Measurements from ENCODE around the gene ZNF865. TPM values are rescaled to one million over a fixed set of nuclear protein-coding genes. Genes with fewer than 3 reads are reported as not detected.
"Not testable (repeated sequence)": the region's sequence is repeated elsewhere in the genome, so short reads cannot be mapped to it uniquely, and the experiment has no call there.

Gene ZNF865
- total and polyA plus RNA-seq, 2 donors (not counting 3 experiments of a cell fraction or from before 2014, with no cell fraction given): 4.0 to 10.1 TPM

- dilution Hi-C loops (cut with MboI; ENCODE audit: extremely low pct_ligation_motif_present, low sequenced_read_pairs) (no loop called here), intact Hi-C loops (cut with micrococcal nuclease) (no loop called here)
- Histone ChIP-seq H3K4me3 (replicated peaks in 1 of 3; ENCODE audit: insufficient read depth in 1 of 3, low read depth in 1 of 3, low read length in 3 of 3) (no peak overlapping the region), H3K9me3 (replicated peaks; ENCODE audit: control insufficient read depth, insufficient read depth, low read length) (no peaks in the 10 kb centered on the region), H2AFZ (ENCODE audit: low read depth, low read length) (no peak overlapping the region), H4K20me1 (replicated peaks; ENCODE audit: control insufficient read depth, extremely low read depth, insufficient read depth, low read length) (no peaks in the 10 kb centered on the region), H3K27ac (ENCODE audit: insufficient read depth, low read depth, low read length) (no peak overlapping the region), H3K4me2 (ENCODE audit: insufficient read depth, low read length) (no peak overlapping the region), H3K79me2 (ENCODE audit: control insufficient read depth, insufficient read depth, low read length) (no peaks in the 10 kb centered on the region), H3K36me3 (ENCODE audit: control insufficient read depth in 2 of 2, extremely low read depth in 1 of 2, insufficient read depth in 2 of 2, low read length in 2 of 2) (no peaks in the 10 kb centered on the region), H3K9ac (replicated peaks; ENCODE audit: extremely low read depth, insufficient read depth, low read length) (no peak overlapping the region), H3K9me1 (replicated peaks; ENCODE audit: control insufficient read depth, extremely low read depth, insufficient read depth, low read length) (no peaks in the 10 kb centered on the region), H3K4me1 (ENCODE audit: control insufficient read depth, extremely low read depth, insufficient read depth, low read length) (no peaks in the 10 kb centered on the region), H3K27me3 (ENCODE audit: control insufficient read depth in 2 of 2, insufficient read depth in 2 of 2, low read length in 2 of 2) (peaks cover 0 to 2% of the 10 kb centered on the region in 2 experiments)
- ChIA-PET CTCF (interaction anchor here (1.4 kb wide), 1 partner anchor 9 kb away, joined by 4 read pairs; no protein-coding TSS in a partner anchor), POLR2A (no interaction called here)
- BruUV-seq (replicated peaks): no TSS peak
- DNase-seq (ENCODE audit: low read depth, low spot score) (no peak), FAIRE-seq (no peak)
- TF ChIP-seq POLR2A (IDR thresholded peaks at IDR 0.05; ENCODE audit: low read depth, low read length): no peak
- no peak for TF ChIP-seq FOS (IDR thresholded peaks at IDR 0.05; ENCODE audit: borderline replicate concordance, insufficient read depth, low read length)
- TF ChIP-seq MAX (IDR thresholded peaks at IDR 0.05; ENCODE audit: insufficient read depth, insufficient read length): no peak
- no peak for TF ChIP-seq CTCF (IDR thresholded peaks at IDR 0.05; ENCODE audit: extremely low read depth in 1 of 2, insufficient read depth in 1 of 2, low read depth in 1 of 2, low read length in 2 of 2)
- no peak for TF ChIP-seq JUN (IDR thresholded peaks at IDR 0.05; ENCODE audit: borderline replicate concordance, insufficient read depth, insufficient read length, low read depth)
Measured at GRCh38 chr19:55567708-55568328, 37.6 kb upstream of the ZNF865 start.

- H3K9me3 ChIP-seq (replicated peaks; ENCODE audit: control insufficient read depth, insufficient read depth, low read length); dilution Hi-C loops (cut with MboI; ENCODE audit: extremely low pct_ligation_motif_present, low sequenced_read_pairs); DNase-seq (ENCODE audit: low read depth, low spot score); H3K79me2 ChIP-seq (ENCODE audit: control insufficient read depth, insufficient read depth, low read length); POLR2A ChIA-PET; BruUV-seq (replicated peaks); H3K9ac ChIP-seq (replicated peaks; ENCODE audit: extremely low read depth, insufficient read depth, low read length); H3K4me1 ChIP-seq (ENCODE audit: control insufficient read depth, extremely low read depth, insufficient read depth, low read length); H3K27ac ChIP-seq (ENCODE audit: insufficient read depth, low read depth, low read length); H4K20me1 ChIP-seq (replicated peaks; ENCODE audit: control insufficient read depth, extremely low read depth, insufficient read depth, low read length); FAIRE-seq; H3K4me3 ChIP-seq (replicated peaks in 1 of 3; ENCODE audit: insufficient read depth in 1 of 3, low read depth in 1 of 3, low read length in 3 of 3); H3K36me3 ChIP-seq (ENCODE audit: control insufficient read depth in 2 of 2, extremely low read depth in 1 of 2, insufficient read depth in 2 of 2, low read length in 2 of 2); H3K9me1 ChIP-seq (replicated peaks; ENCODE audit: control insufficient read depth, extremely low read depth, insufficient read depth, low read length); intact Hi-C loops (cut with micrococcal nuclease); H2AFZ ChIP-seq (ENCODE audit: low read depth, low read length); H3K27me3 ChIP-seq (ENCODE audit: control insufficient read depth in 2 of 2, insufficient read depth in 2 of 2, low read length in 2 of 2); H3K4me2 ChIP-seq (ENCODE audit: insufficient read depth, low read length): not testable (repeated sequence)
- CTCF ChIA-PET: interaction anchor here (1.4 kb wide), 1 partner anchor 7 kb away, joined by 4 read pairs; no protein-coding TSS in a partner anchor
Measured at GRCh38 chr19:55569477-55569876, 36.0 kb upstream of the ZNF865 start.

GRCh38 chr19:55573929-55574328 lies 31.5 kb upstream of the ZNF865 start:
- CTCF ChIA-PET: interaction anchor here (2.3 kb wide), 1 partner anchor 25 kb away, joined by 6 read pairs; no protein-coding TSS in a partner anchor
- H3K4me2 ChIP-seq (ENCODE audit: insufficient read depth, low read length); H3K4me3 ChIP-seq (replicated peaks in 1 of 3; ENCODE audit: insufficient read depth in 1 of 3, low read depth in 1 of 3, low read length in 3 of 3); POLR2A ChIA-PET; FAIRE-seq; H4K20me1 ChIP-seq (replicated peaks; ENCODE audit: control insufficient read depth, extremely low read depth, insufficient read depth, low read length); H2AFZ ChIP-seq (ENCODE audit: low read depth, low read length); DNase-seq (ENCODE audit: low read depth, low spot score); BruUV-seq (replicated peaks); H3K9me1 ChIP-seq (replicated peaks; ENCODE audit: control insufficient read depth, extremely low read depth, insufficient read depth, low read length); H3K9ac ChIP-seq (replicated peaks; ENCODE audit: extremely low read depth, insufficient read depth, low read length); H3K27me3 ChIP-seq (ENCODE audit: control insufficient read depth in 2 of 2, insufficient read depth in 2 of 2, low read length in 2 of 2); dilution Hi-C loops (cut with MboI; ENCODE audit: extremely low pct_ligation_motif_present, low sequenced_read_pairs); H3K4me1 ChIP-seq (ENCODE audit: control insufficient read depth, extremely low read depth, insufficient read depth, low read length); intact Hi-C loops (cut with micrococcal nuclease); H3K36me3 ChIP-seq (ENCODE audit: control insufficient read depth in 2 of 2, extremely low read depth in 1 of 2, insufficient read depth in 2 of 2, low read length in 2 of 2); H3K9me3 ChIP-seq (replicated peaks; ENCODE audit: control insufficient read depth, insufficient read depth, low read length); H3K27ac ChIP-seq (ENCODE audit: insufficient read depth, low read depth, low read length); H3K79me2 ChIP-seq (ENCODE audit: control insufficient read depth, insufficient read depth, low read length): not testable (repeated sequence)
